Upper lobe of left lung (tissue), 6 donors: ENCODE results near the gene ADAMTSL3. TPM values are rescaled to one million over a fixed set of nuclear protein-coding genes. Genes with fewer than 3 reads are reported as not detected.

Experiments used
- ATAC-seq, 2 donors: fragments of 200-7000 bp; cut with Tn5 transposase; one replicate each; pipeline ENCODE4 v1.9.1; 2022; ENCODE audit warnings: mild to moderate bottlenecking in 2 of 2, moderate library complexity in 2 of 2; ENCODE audit not compliant: low FRiP score in 2 of 2
- DNase-seq, 2 donors: peaks; one replicate each; pipeline ENCODE4 v3.0.0-alpha.2; 2019 to 2020
- H3K27ac ChIP-seq, 4 donors: fragments of 200-600 bp; sonication (generic); one replicate each; pipeline ENCODE4 v1.5.1; 2016 to 2019
- H3K27me3 ChIP-seq, 4 donors: fragments of 200-600 bp; sonication (generic); one replicate each; pipeline ENCODE4 v1.5.1; 2017 to 2019
- H3K36me3 ChIP-seq, 4 donors: fragments of 200-600 bp; sonication (generic); one replicate each; pipeline ENCODE4 v1.5.1; 2016 to 2019
- H3K4me1 ChIP-seq, 4 donors: fragments of 200-600 bp; sonication (generic); one replicate each; pipeline ENCODE4 v1.5.1; 2018 to 2019
- H3K4me3 ChIP-seq, 4 donors: fragments of 200-600 bp; sonication (generic); one replicate each; pipeline ENCODE4 v1.5.1; 2017 to 2019; ENCODE audit warnings: mild to moderate bottlenecking in 2 of 4, moderate library complexity in 1 of 4
- H3K9me3 ChIP-seq, 4 donors: fragments of 200-600 bp; sonication (generic); one replicate each; pipeline ENCODE4 v1.5.1; 2018 to 2019
- EP300 ChIP-seq, 4 donors: sonication (generic); formaldehyde crosslinking; IDR thresholded peaks; one replicate each; pipeline ENCODE4 v1.5.1; 2017; ENCODE audit warnings: antibody characterized with exemption in 4 of 4, control low read depth in 2 of 4
- POLR2A ChIP-seq, 4 donors: fragments of 450-650 bp; IDR thresholded peaks; one replicate each; pipeline ENCODE4 v1.5.1; 2016 to 2017; ENCODE audit warnings: antibody characterized with exemption in 4 of 4, mild to moderate bottlenecking in 2 of 4
- POLR2AphosphoS5 ChIP-seq, 2 donors: sonication (generic); formaldehyde crosslinking; IDR thresholded peaks; one replicate each; pipeline ENCODE4 v1.5.1; 2017; ENCODE audit warnings: antibody characterized with exemption in 2 of 2
- WGBS, 2 donors: methylation state at CpG; one replicate each; pipeline ENCODE4 v1.1.5; 2017 to 2018; 5-methylcytosine and 5-hydroxymethylcytosine counted together
- total RNA-seq, 6 donors: library from RNA; depleted of rRNA in 4 of 6; stranded (reverse); fragments of >200 nt in 4 of 6; gene quantifications; one replicate each; pipeline versions ENCODE4 v1.1.0 to v1.2.1, GENCODE V29; 2016 to 2021
- TF ChIP-seq, protein P1 (sequence below), 6 experiments: fragments of 450-650 bp in 4 of 6; fragments of 200-600 bp in 2 of 6; sonication (generic) in 2 of 6; IDR thresholded peaks; one replicate each; pipeline ENCODE4 v1.5.1; 2016 to 2019; ENCODE audit warnings: antibody characterized with exemption in 6 of 6
- donor health status: DM: no; HTN: no; CAD: no; lungs with moderate emphysema.
- donor health status: DM: no; HTN: yes; CAD: no; lungs with severe emphysema.

ADAMTSL3 gene
- total RNA-seq, 6 donors from 2014 or later = 8.8 to 22.2 (median 11.7) TPM

DNA sequence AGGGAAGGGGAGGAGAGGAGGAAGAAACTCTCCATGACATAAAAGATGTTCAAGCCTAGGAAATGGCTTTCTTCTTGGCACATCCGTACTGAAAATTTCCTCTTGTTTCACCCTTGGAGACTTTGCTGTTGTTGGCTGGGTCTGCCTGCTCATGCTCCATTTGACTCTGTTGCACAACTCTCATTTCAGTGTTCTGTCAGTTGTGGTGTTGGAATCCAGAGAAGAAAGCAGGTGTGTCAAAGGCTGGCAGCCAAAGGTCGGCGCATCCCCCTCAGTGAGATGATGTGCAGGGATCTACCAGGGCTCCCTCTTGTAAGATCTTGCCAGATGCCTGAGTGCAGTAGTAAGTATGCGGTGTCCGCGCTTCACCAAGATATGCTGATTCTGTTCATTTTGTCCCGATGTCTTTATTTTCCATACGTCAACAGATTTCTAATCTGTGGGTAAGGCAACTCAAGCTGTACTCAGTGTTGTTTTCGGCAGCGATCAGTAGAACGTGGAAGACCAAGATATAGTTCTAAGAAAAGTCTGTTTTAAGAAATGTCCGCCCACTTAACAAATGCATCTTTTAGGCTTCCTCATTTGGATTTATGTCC lies 316.5 kb downstream of the ADAMTSL3 start:
- 92% methylated on average over 12 of the region's 12 CpGs for WGBS, 2 donors
- H3K4me1 ChIP-seq = no peaks in the 10 kb centered on the region

DNA sequence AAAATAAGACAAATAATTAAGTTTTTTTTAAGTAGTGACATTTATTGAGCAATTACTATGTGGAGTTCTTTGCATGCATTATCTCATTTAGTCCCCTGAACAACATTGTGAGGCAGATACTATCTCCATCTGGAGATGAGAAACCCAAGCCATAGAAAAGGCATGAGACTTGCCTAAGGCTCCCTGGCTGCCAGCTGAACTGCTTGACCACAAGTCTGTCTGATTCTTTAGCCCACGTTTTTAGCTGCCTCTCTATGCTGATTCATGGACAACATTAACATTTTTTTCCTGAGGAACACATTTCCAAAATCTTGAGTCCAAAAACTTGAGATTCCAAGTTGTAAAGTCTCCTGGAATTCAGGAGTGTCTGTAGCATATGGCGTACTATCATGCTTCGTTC lies 318.1 kb downstream of the ADAMTSL3 start:
- Histone ChIP-seq H3K4me1 (no peaks in the 10 kb centered on the region), H3K27me3 (no peaks in the 10 kb centered on the region), H3K27ac (no peak overlapping the region), H3K36me3 (no peaks in the 10 kb centered on the region), H3K4me3 (no peak overlapping the region), H3K9me3 (peaks cover 0 to 3% (median 0%) of the 10 kb centered on the region in 4 donors)
- DNase-seq (no peak), ATAC-seq (peak in 1 of 2 donors; percentile 64)
- 48 to 68% methylated on average over 3 of the region's 3 CpGs for WGBS, 2 donors
- no peak for TF ChIP-seq EP300 (IDR thresholded peaks at IDR 0.05)
- no peak for TF ChIP-seq POLR2A (IDR thresholded peaks at IDR 0.05)
- TF ChIP-seq, protein P1, sequence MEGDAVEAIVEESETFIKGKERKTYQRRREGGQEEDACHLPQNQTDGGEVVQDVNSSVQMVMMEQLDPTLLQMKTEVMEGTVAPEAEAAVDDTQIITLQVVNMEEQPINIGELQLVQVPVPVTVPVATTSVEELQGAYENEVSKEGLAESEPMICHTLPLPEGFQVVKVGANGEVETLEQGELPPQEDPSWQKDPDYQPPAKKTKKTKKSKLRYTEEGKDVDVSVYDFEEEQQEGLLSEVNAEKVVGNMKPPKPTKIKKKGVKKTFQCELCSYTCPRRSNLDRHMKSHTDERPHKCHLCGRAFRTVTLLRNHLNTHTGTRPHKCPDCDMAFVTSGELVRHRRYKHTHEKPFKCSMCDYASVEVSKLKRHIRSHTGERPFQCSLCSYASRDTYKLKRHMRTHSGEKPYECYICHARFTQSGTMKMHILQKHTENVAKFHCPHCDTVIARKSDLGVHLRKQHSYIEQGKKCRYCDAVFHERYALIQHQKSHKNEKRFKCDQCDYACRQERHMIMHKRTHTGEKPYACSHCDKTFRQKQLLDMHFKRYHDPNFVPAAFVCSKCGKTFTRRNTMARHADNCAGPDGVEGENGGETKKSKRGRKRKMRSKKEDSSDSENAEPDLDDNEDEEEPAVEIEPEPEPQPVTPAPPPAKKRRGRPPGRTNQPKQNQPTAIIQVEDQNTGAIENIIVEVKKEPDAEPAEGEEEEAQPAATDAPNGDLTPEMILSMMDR (IDR thresholded peaks at IDR 0.05) = no peak
- no peak for TF ChIP-seq POLR2AphosphoS5 (IDR thresholded peaks at IDR 0.05)

More for the DNA sequence above, 316.5 kb downstream of the ADAMTSL3 start:
- no peak for DNase-seq
- no peaks in the 10 kb centered on the region for H3K27me3 ChIP-seq
- H3K4me3 ChIP-seq = no peak overlapping the region
- peaks cover 0 to 3% (median 0%) of the 10 kb centered on the region in 4 donors for H3K9me3 ChIP-seq
- ATAC-seq = peak in 1 of 2 donors; percentile 87
- TF ChIP-seq POLR2A (IDR thresholded peaks at IDR 0.05) (no peak), POLR2AphosphoS5 (IDR thresholded peaks at IDR 0.05) (no peak), EP300 (IDR thresholded peaks at IDR 0.05) (no peak)
- TF ChIP-seq, protein P1 (IDR thresholded peaks at IDR 0.05) = no peak
- H3K27ac ChIP-seq = no peak overlapping the region
- no peaks in the 10 kb centered on the region for H3K36me3 ChIP-seq

DNA sequence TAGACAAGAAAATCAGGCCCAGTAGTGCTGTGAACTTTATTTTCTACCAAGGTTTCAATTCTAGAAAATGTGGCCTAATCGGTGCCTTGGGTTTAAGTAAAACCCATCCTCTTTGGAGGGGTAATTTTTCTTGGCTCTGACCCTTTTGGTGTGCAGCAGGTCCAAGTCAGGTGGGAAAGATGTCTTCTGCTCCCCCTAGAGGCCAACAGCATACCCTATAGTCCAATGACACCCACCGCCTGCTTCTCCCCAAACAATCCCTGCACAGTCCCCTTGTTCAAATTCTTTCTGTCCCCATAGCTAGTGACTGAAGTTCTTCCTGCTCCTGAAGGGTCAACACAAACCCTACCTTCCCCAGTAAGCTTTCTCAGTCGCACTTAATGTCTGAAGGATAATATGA lies 319.9 kb downstream of the ADAMTSL3 start:
- H3K27me3 ChIP-seq = no peaks in the 10 kb centered on the region
- no peak for DNase-seq
- WGBS, 2 donors = 77 to 78% methylated on average over 3 of the region's 3 CpGs
- no peak overlapping the region for H3K4me3 ChIP-seq
- no peak overlapping the region for H3K27ac ChIP-seq
- ATAC-seq = no peak
- TF ChIP-seq POLR2A (IDR thresholded peaks at IDR 0.05) = no peak
- TF ChIP-seq POLR2AphosphoS5 (IDR thresholded peaks at IDR 0.05) = no peak
- TF ChIP-seq, protein P1 (IDR thresholded peaks at IDR 0.05) = no peak
- no peak for TF ChIP-seq EP300 (IDR thresholded peaks at IDR 0.05)
- H3K9me3 ChIP-seq = no peaks in the 10 kb centered on the region
- H3K36me3 ChIP-seq = no peaks in the 10 kb centered on the region
- no peaks in the 10 kb centered on the region for H3K4me1 ChIP-seq

DNA sequence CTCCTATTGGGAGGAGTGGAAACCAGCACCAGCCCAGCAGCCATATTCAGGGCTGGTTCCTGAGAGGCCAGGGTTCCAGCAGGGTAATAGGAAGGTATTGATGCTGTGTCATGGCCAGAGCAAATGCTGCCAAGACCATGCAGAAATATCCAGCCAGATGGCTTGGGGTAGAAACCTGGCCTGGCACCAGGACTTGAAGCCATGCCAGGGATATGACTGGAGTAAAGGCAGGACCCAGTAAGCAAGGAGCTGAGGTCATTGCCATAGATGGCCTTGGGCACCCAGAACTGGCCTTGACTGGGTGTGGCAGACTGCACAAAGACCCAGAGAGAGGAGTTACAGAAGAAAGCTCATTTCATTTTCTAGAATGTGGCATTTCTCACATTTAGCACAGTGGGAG lies 324.1 kb downstream of the ADAMTSL3 start:
- H3K4me3 ChIP-seq = no peak overlapping the region
- H3K9me3 ChIP-seq = no peaks in the 10 kb centered on the region
- no peak overlapping the region for H3K27ac ChIP-seq
- H3K4me1 ChIP-seq = no peaks in the 10 kb centered on the region
- H3K27me3 ChIP-seq = no peaks in the 10 kb centered on the region
- DNase-seq (no peak), ATAC-seq (no peak)
- TF ChIP-seq, protein P1 (IDR thresholded peaks at IDR 0.05) = no peak
- TF ChIP-seq POLR2A (IDR thresholded peaks at IDR 0.05) = no peak
- TF ChIP-seq POLR2AphosphoS5 (IDR thresholded peaks at IDR 0.05) = no peak
- no peak for TF ChIP-seq EP300 (IDR thresholded peaks at IDR 0.05)
- H3K36me3 ChIP-seq = no peaks in the 10 kb centered on the region

DNA sequence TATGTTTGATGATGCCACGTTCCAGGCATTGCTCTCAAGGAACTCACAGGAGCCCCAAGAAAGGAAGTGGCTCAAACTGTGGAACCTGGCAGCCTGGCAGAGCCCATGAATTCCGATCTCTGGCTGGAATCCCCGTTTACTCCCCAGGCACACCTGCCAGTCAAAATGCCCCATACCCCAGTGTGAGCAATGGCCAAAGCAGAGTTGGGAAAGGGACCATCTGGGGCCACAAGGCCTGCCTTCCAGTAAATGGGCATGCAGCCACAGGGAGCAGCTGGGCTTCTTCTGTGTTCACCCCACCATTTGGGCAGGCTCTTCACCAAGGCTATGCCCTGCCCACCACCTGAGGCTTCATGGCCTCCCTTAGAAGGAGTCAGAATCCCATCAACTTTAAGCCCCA lies 324.7 kb downstream of the ADAMTSL3 start:
- Histone ChIP-seq H3K27ac (no peak overlapping the region), H3K27me3 (no peaks in the 10 kb centered on the region), H3K4me3 (no peak overlapping the region), H3K36me3 (no peaks in the 10 kb centered on the region), H3K9me3 (no peaks in the 10 kb centered on the region), H3K4me1 (no peaks in the 10 kb centered on the region)
- no peak for TF ChIP-seq EP300 (IDR thresholded peaks at IDR 0.05)
- no peak for TF ChIP-seq POLR2A (IDR thresholded peaks at IDR 0.05)
- TF ChIP-seq, protein P1 (IDR thresholded peaks at IDR 0.05) = no peak
- no peak for TF ChIP-seq POLR2AphosphoS5 (IDR thresholded peaks at IDR 0.05)
- DNase-seq (no peak), ATAC-seq (no peak)
- WGBS, 2 donors = 78 to 94% methylated on average over 3 of the region's 3 CpGs
